Smooth muscle cell (in vitro differentiated cells): ENCODE measurements around the gene AKR1C8. TPM values are rescaled to one million over a fixed set of nuclear protein-coding genes. Genes with fewer than 3 reads are reported as not detected.
"Not testable (repeated sequence)": the region's sequence is repeated elsewhere in the genome, so short reads cannot be mapped to it uniquely, and the experiment has no call there.

Experiments used
- DNase-seq: peaks from one replicate; lab custom pipeline; 2025; ENCODE audit not compliant: unreplicated experiment; lab: John Stamatoyannopoulos, UW
- H2AFZ ChIP-seq: fragments of 200-600 bp; sonication (generic); 2 replicates; pipeline ENCODE4 v1.6.0; 2016; ENCODE audit warnings: antibody characterized with exemption, low read depth, mild to moderate bottlenecking
- H3F3A ChIP-seq: fragments of 200-600 bp; sonication (generic); 2 replicates; pipeline ENCODE4 v1.6.0; 2017; ENCODE audit warnings: antibody characterized with exemption, low read depth
- H3K27ac ChIP-seq: fragments of 200-600 bp; sonication (generic); 2 replicates; pipeline ENCODE4 v1.5.1; 2016; ENCODE audit warnings: low read depth, mild to moderate bottlenecking
- H3K27me3 ChIP-seq: fragments of 200-600 bp; sonication (generic); 2 replicates; pipeline ENCODE4 v1.6.1; 2016; ENCODE audit warnings: low read depth, mild to moderate bottlenecking
- H3K36me3 ChIP-seq: fragments of 200-600 bp; sonication (generic); 2 replicates; pipeline ENCODE4 v1.5.1; 2016; ENCODE audit warnings: low read depth
- H3K4me1 ChIP-seq: fragments of 200-600 bp; sonication (generic); 2 replicates; pipeline ENCODE4 v1.5.1; 2016; ENCODE audit warnings: low read depth
- H3K4me2 ChIP-seq: fragments of 200-600 bp; sonication (generic); 2 replicates; pipeline ENCODE4 v1.6.0; 2016; ENCODE audit warnings: mild to moderate bottlenecking
- H3K4me3 ChIP-seq: fragments of 200-600 bp; sonication (generic); 2 replicates; pipeline ENCODE4 v1.5.1; 2016; ENCODE audit warnings: mild to moderate bottlenecking
- H3K79me2 ChIP-seq: fragments of 200-600 bp; sonication (generic); 2 replicates; pipeline ENCODE4 v1.6.0; 2016; ENCODE audit warnings: low read depth, mild to moderate bottlenecking
- H3K9ac ChIP-seq: fragments of 200-600 bp; sonication (generic); 2 replicates; pipeline ENCODE4 v1.6.0; 2016; ENCODE audit warnings: low read depth
- H3K9me3 ChIP-seq: fragments of 200-600 bp; sonication (generic); replicated peaks from 2 replicates; pipeline ENCODE4 v1.5.1; 2016; ENCODE audit warnings: low read depth
- H4K20me1 ChIP-seq: fragments of 200-600 bp; sonication (generic); 2 replicates; pipeline ENCODE4 v1.6.0; 2016; ENCODE audit warnings: low read depth
- WGBS: methylation state at CpG from one replicate; pipeline ENCODE4 v1.1.7; 2016; ENCODE audit warnings: low lambda C conversion rate; 5-methylcytosine and 5-hydroxymethylcytosine counted together
- polyA plus RNA-seq: library from polyadenylated mRNA; unstranded; fragments of >200 nt; fragmentation: Nextera tagmentation; extraction: Ambion mirVana; gene quantifications from 2 replicates; pipeline ENCODE4 v1.2.1, GENCODE V29; 2016
- total RNA-seq: library from RNA; depleted of rRNA; stranded (reverse); fragments of >200 nt; gene quantifications from 2 replicates; pipeline ENCODE4 v1.2.3, GENCODE V29; 2014
- TF ChIP-seq, protein P1 (sequence below): fragments of 200-600 bp; sonication (generic); IDR thresholded peaks from 2 replicates; pipeline ENCODE4 v1.5.1; 2017; ENCODE audit warnings: borderline replicate concordance, mild to moderate bottlenecking, antibody characterized with exemption; ENCODE audit not compliant: insufficient read depth, poor library complexity, severe bottlenecking

AKR1C8 gene
- total and polyA plus RNA-seq, 2 experiments from 2014 or later: not detected

DNA sequence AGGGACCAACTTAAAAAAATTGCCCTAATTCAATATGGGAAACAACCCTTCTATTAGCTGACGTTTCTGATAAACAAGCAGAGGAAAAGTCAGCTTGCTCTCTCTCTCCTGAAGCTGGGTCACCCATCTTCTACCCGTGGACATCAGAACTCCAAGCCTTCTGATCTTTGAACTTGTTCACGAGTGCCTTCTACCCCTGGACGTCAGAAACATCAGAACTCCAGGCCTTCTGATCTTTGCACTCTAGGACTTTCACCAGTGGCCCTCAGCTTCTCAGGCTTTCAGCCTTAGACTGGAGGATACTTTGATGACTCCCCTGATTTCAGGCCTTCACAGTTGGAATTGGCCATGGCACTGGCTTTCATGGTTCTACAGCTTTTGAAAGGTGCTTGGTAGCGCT lies 41.8 kb downstream of the AKR1C8 start:
- no peaks in the 10 kb centered on the region for H3K4me1 ChIP-seq
- no peak overlapping the region for H3K4me2 ChIP-seq
- no peaks in the 10 kb centered on the region for H3K27me3 ChIP-seq
- no peak overlapping the region for H2AFZ ChIP-seq
- 81% methylated on average over 5 of the region's 5 CpGs for WGBS
- no peak for DNase-seq
- H3K9me3 ChIP-seq: no peaks in the 10 kb centered on the region
- H4K20me1 ChIP-seq: no peaks in the 10 kb centered on the region
- H3F3A ChIP-seq: no peaks in the 10 kb centered on the region
- H3K4me3 ChIP-seq: no peak overlapping the region
- no peak overlapping the region for H3K27ac ChIP-seq
- TF ChIP-seq, protein P1, sequence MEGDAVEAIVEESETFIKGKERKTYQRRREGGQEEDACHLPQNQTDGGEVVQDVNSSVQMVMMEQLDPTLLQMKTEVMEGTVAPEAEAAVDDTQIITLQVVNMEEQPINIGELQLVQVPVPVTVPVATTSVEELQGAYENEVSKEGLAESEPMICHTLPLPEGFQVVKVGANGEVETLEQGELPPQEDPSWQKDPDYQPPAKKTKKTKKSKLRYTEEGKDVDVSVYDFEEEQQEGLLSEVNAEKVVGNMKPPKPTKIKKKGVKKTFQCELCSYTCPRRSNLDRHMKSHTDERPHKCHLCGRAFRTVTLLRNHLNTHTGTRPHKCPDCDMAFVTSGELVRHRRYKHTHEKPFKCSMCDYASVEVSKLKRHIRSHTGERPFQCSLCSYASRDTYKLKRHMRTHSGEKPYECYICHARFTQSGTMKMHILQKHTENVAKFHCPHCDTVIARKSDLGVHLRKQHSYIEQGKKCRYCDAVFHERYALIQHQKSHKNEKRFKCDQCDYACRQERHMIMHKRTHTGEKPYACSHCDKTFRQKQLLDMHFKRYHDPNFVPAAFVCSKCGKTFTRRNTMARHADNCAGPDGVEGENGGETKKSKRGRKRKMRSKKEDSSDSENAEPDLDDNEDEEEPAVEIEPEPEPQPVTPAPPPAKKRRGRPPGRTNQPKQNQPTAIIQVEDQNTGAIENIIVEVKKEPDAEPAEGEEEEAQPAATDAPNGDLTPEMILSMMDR: no peak
- no peaks in the 10 kb centered on the region for H3K36me3 ChIP-seq
- H3K9ac ChIP-seq: no peak overlapping the region
- H3K79me2 ChIP-seq: no peaks in the 10 kb centered on the region

DNA sequence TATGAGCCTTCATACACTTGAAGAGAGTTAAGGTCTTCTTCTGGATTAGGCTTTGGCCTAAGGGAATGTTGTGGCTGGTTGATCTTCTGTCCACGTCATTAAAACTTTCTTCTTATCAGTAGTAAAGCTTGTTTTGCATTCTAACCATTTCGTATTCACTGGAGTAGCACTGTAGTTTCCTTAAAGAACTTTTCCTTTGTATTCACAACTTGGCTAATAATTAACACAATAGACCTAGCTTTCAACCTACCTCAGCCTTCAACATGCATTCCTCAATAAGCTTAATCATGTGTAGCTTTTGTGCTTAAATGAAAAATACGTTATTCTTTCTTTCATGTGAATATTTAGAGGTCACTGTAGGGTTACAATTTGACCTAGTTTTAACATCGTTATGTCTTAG lies 42.8 kb downstream of the AKR1C8 start:
- Histone ChIP-seq H3K4me2 (no peak overlapping the region), H4K20me1 (no peaks in the 10 kb centered on the region), H3K27ac (no peak overlapping the region), H3K79me2 (no peaks in the 10 kb centered on the region), H3K9me3 (no peaks in the 10 kb centered on the region), H3K27me3 (no peaks in the 10 kb centered on the region), H3K36me3 (no peaks in the 10 kb centered on the region), H2AFZ (no peak overlapping the region), H3K4me3 (no peak overlapping the region), H3K9ac (no peak overlapping the region), H3K4me1 (no peaks in the 10 kb centered on the region), H3F3A (no peaks in the 10 kb centered on the region)
- 68% methylated on average over 4 of the region's 4 CpGs for WGBS
- no peak for DNase-seq
- TF ChIP-seq, protein P1: no peak

DNA sequence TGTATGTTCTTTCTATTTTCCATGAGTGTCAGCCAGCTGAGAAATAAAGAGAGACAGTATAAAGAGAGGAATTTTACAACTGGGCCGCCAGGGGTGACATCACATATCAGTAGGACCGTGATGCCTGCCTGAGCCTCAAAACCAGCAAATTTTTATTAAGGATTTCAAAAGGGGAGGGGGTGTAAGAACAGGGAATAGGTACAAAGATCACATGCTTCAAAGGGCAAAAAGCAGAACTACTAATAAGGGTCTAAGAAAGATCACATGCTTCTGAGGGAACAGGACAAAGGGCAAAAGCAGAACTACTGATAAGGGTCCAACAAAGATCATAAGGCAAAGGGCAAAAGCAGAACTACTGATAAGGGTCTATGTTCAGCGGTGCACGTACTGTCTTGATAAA lies 47.3 kb downstream of the AKR1C8 start:
- H3K4me3 ChIP-seq, H3K4me1 ChIP-seq, H3K36me3 ChIP-seq, H3K79me2 ChIP-seq, H3K4me2 ChIP-seq, H4K20me1 ChIP-seq, H2AFZ ChIP-seq, H3K27me3 ChIP-seq, H3K9me3 ChIP-seq, H3F3A ChIP-seq, H3K27ac ChIP-seq, H3K9ac ChIP-seq, DNase-seq: not testable (repeated sequence)
- WGBS: 31% methylated on average over 4 of the region's 4 CpGs

DNA sequence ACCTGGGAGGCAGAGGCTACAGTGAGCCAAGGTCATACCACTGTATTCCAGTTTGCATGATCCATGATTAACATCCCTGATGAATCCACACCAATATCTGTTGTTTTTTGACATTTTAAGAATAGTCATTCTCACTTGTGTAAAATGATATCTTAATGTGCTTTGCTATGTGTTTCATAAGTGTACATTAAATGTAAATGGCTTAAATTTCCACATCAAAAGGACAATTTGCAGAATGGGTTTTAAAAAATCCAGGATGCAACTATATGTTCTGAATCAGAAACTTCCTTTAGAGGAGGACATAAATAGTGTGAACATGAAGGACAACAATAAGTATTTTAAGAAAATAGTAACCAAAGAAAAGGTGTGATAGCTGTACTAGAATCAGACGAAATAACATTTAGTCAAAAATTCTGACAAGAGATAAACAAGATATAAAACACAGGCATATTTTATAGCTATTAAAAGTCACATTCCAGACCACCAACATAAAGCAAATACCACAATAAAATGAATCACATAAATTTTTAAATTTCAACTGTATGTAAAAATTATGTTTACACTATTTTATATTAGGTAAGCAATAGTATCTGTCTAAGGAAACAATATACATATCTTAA lies 48.4 kb downstream of the AKR1C8 start:
- no peak overlapping the region for H3K9ac ChIP-seq
- H3K27ac ChIP-seq: no peak overlapping the region
- H3K9me3 ChIP-seq: no peaks in the 10 kb centered on the region
- H3K4me3 ChIP-seq: no peak overlapping the region
- no peak overlapping the region for H3K4me2 ChIP-seq
- H2AFZ ChIP-seq: no peak overlapping the region
- no peaks in the 10 kb centered on the region for H3K36me3 ChIP-seq
- no peaks in the 10 kb centered on the region for H3K79me2 ChIP-seq
- no peaks in the 10 kb centered on the region for H3K27me3 ChIP-seq
- H3F3A ChIP-seq: no peaks in the 10 kb centered on the region
- WGBS: 89% methylated on average over 1 of the region's 1 CpG
- DNase-seq: no peak
- H4K20me1 ChIP-seq: no peaks in the 10 kb centered on the region
- no peaks in the 10 kb centered on the region for H3K4me1 ChIP-seq
- TF ChIP-seq, protein P1: no peak
